ENCODE data around the gene PLCL1.
A peak's percentile ranks its signal among the peaks of the same experiment; 100 is the strongest.

The PLCL1 gene

GRCh38 chr2:197938555-197938954 lies 134.2 kb downstream of the PLCL1 start:
- H3K4me3 ChIP-seq (ENCODE audit: low read length) = no peak overlapping the region
- no peak for DNase-seq (ENCODE audit: low read depth, low spot score)

- DNase-seq (ENCODE audit: low read depth, low spot score) = no peak
- no peak overlapping the region for H3K4me3 ChIP-seq (ENCODE audit: low read length)
These were observed 135.4 kb downstream of the PLCL1 start for GRCh38 chr2:197939787-197940186.

GRCh38 chr2:197940382-197940781 lies 136.0 kb downstream of the PLCL1 start:
- DNase-seq (ENCODE audit: low read depth, low spot score) = no peak
- H3K4me3 ChIP-seq (ENCODE audit: low read length) = no peak overlapping the region

- no peak overlapping the region for H3K4me3 ChIP-seq (ENCODE audit: low read length)
- DNase-seq (ENCODE audit: low read depth, low spot score) = no peak
These were observed 137.3 kb downstream of the PLCL1 start for GRCh38 chr2:197941715-197942114.

- no peak for DNase-seq (ENCODE audit: low read depth, low spot score)
- H3K4me3 ChIP-seq (ENCODE audit: low read length) = no peak overlapping the region
These were observed 139.3 kb downstream of the PLCL1 start for GRCh38 chr2:197943731-197944130.

- no peak for DNase-seq (ENCODE audit: low read depth, low spot score)
- H3K4me3 ChIP-seq (ENCODE audit: low read length) = no peak overlapping the region
These were observed 140.2 kb downstream of the PLCL1 start for GRCh38 chr2:197944416-197945096.

GRCh38 chr2:197946562-197946961 lies 142.2 kb downstream of the PLCL1 start:
- no peak for DNase-seq (ENCODE audit: low read depth, low spot score)

GRCh38 chr2:197947219-197947757 lies 142.9 kb downstream of the PLCL1 start:
- no peak overlapping the region for H3K4me3 ChIP-seq (ENCODE audit: low read length)
- peak; percentile 41 for DNase-seq (ENCODE audit: low read depth, low spot score)

More at GRCh38 chr2:197946562-197946961, 142.2 kb downstream of the PLCL1 start:
- H3K4me3 ChIP-seq (ENCODE audit: low read length) = no peak overlapping the region

GRCh38 chr2:197949224-197949623 lies 144.8 kb downstream of the PLCL1 start:
- H3K4me3 ChIP-seq (ENCODE audit: low read length) = no peak overlapping the region
- DNase-seq (ENCODE audit: low read depth, low spot score) = no peak

- no peak overlapping the region for H3K4me3 ChIP-seq (ENCODE audit: low read length)
- no peak for DNase-seq (ENCODE audit: low read depth, low spot score)
These were observed 145.6 kb downstream of the PLCL1 start for GRCh38 chr2:197950006-197950405.

GRCh38 chr2:197950724-197951123 lies 146.3 kb downstream of the PLCL1 start:
- no peak for DNase-seq (ENCODE audit: low read depth, low spot score)
- H3K4me3 ChIP-seq (ENCODE audit: low read length) = no peak overlapping the region

GRCh38 chr2:197952540-197953202 lies 148.3 kb downstream of the PLCL1 start:
- H3K4me3 ChIP-seq (ENCODE audit: low read length) = no peak overlapping the region

GRCh38 chr2:197954328-197954727 lies 149.9 kb downstream of the PLCL1 start:
- peak; percentile 65 for DNase-seq (ENCODE audit: low read depth, low spot score)
- H3K4me3 ChIP-seq (ENCODE audit: low read length) = no peak overlapping the region

More at GRCh38 chr2:197952540-197953202, 148.3 kb downstream of the PLCL1 start:
- DNase-seq (ENCODE audit: low read depth, low spot score) = no peak

GRCh38 chr2:197958592-197959150 lies 154.3 kb downstream of the PLCL1 start:
- no peak overlapping the region for H3K4me3 ChIP-seq (ENCODE audit: low read length)
- no peak for DNase-seq (ENCODE audit: low read depth, low spot score)

GRCh38 chr2:197959383-197959782 lies 155.0 kb downstream of the PLCL1 start:
- no peak for DNase-seq (ENCODE audit: low read depth, low spot score)

GRCh38 chr2:197960786-197961185 lies 156.4 kb downstream of the PLCL1 start:
- no peak for DNase-seq (ENCODE audit: low read depth, low spot score)
- no peak overlapping the region for H3K4me3 ChIP-seq (ENCODE audit: low read length)

More at GRCh38 chr2:197959383-197959782, 155.0 kb downstream of the PLCL1 start:
- H3K4me3 ChIP-seq (ENCODE audit: low read length) = no peak overlapping the region

- H3K4me3 ChIP-seq (ENCODE audit: low read length) = no peak overlapping the region
- DNase-seq (ENCODE audit: low read depth, low spot score) = no peak
These were observed 160.3 kb downstream of the PLCL1 start for GRCh38 chr2:197964720-197965119.

- no peak for DNase-seq (ENCODE audit: low read depth, low spot score)
- H3K4me3 ChIP-seq (ENCODE audit: low read length) = no peak overlapping the region
These were observed 161.4 kb downstream of the PLCL1 start for GRCh38 chr2:197965756-197966155.

- no peak for DNase-seq (ENCODE audit: low read depth, low spot score)
- H3K4me3 ChIP-seq (ENCODE audit: low read length) = no peak overlapping the region
These were observed 165.0 kb downstream of the PLCL1 start for GRCh38 chr2:197969391-197969893.

GRCh38 chr2:197972061-197972460 lies 167.7 kb downstream of the PLCL1 start:
- DNase-seq (ENCODE audit: low read depth, low spot score) = no peak

More at GRCh38 chr2:197972061-197972460, 167.7 kb downstream of the PLCL1 start:
- no peak overlapping the region for H3K4me3 ChIP-seq (ENCODE audit: low read length)
